Osteoblast (primary cell): ENCODE measurements around the gene CRLF2. TPM values are rescaled to one million over a fixed set of nuclear protein-coding genes. Genes with fewer than 3 reads are reported as not detected.

Source experiments
- DNase-seq: peaks from one replicate; pipeline ENCODE4 v3.0.0; 2011; ENCODE audit warnings: low spot score, mixed read lengths; ENCODE audit not compliant: insufficient read length; ENCODE audit errors: missing footprints
- H2AFZ ChIP-seq: 2 replicates; pipeline ENCODE4 v1.6.0; 2011; ENCODE audit warnings: mild to moderate bottlenecking, low read length
- H3K27ac ChIP-seq: 2 replicates; pipeline ENCODE4 v1.5.1; 2011; ENCODE audit warnings: mild to moderate bottlenecking, low read depth, low read length, moderate library complexity
- H3K27me3 ChIP-seq: 2 replicates; pipeline ENCODE4 v1.6.0; 2012; ENCODE audit warnings: mild to moderate bottlenecking, control low read depth, inconsistent platforms, low read length, moderate library complexity; ENCODE audit not compliant: insufficient read depth
- H3K36me3 ChIP-seq: 2 replicates; pipeline ENCODE4 v1.5.1; 2011; ENCODE audit warnings: mild to moderate bottlenecking, low read length, control low read depth, moderate library complexity; ENCODE audit not compliant: insufficient read depth
- H3K4me1 ChIP-seq: 2 replicates; pipeline ENCODE4 v1.5.1; 2011; ENCODE audit warnings: mild to moderate bottlenecking, low read length, control low read depth, moderate library complexity; ENCODE audit not compliant: insufficient read depth
- H3K4me2 ChIP-seq: 2 replicates; pipeline ENCODE4 v1.6.0; 2011; ENCODE audit warnings: mild to moderate bottlenecking, low read length; ENCODE audit not compliant: insufficient read depth
- H3K4me3 ChIP-seq: fragments of 200-600 bp; sonication (generic); 3 replicates; pipeline ENCODE4 v1.5.1; 2012; ENCODE audit warnings: mild to moderate bottlenecking, low read length, inconsistent platforms; ENCODE audit not compliant: insufficient read depth
- H3K79me2 ChIP-seq: 2 replicates; pipeline ENCODE4 v1.6.0; 2012; ENCODE audit warnings: mild to moderate bottlenecking, low read length, control low read depth, inconsistent platforms; ENCODE audit not compliant: insufficient read depth
- H3K9me3 ChIP-seq: 2 replicates; pipeline ENCODE4 v1.5.1; 2011; ENCODE audit warnings: low read depth, low read length, control low read depth
- H4K20me1 ChIP-seq: 2 replicates; pipeline ENCODE4 v1.6.0; 2012; ENCODE audit warnings: mild to moderate bottlenecking, low read length, control low read depth; ENCODE audit not compliant: insufficient read depth
- CTCF ChIP-seq: IDR thresholded peaks from 2 replicates; pipeline ENCODE4 v1.5.1; 2011; ENCODE audit warnings: mild to moderate bottlenecking, low read depth, low read length, moderate library complexity; ENCODE audit errors: extremely low read depth
- total RNA-seq: library from RNA; depleted of rRNA; stranded (reverse); fragments of >200 nt; gene quantifications from 2 replicates; pipeline ENCODE4 v1.2.3, GENCODE V29; 2012

Gene CRLF2
- total RNA-seq, 1 donor, result 1.1 TPM

GRCh38 chrX:1153940-1154339 is 58.5 kb downstream of the CRLF2 start:
- Histone ChIP-seq H3K4me3 (no peak overlapping the region), H4K20me1 (no peaks in the 10 kb centered on the region), H3K27ac (no peak overlapping the region), H3K36me3 (no peaks in the 10 kb centered on the region), H3K4me2 (no peak overlapping the region), H3K9me3 (no peaks in the 10 kb centered on the region), H3K27me3 (no peaks in the 10 kb centered on the region), H3K79me2 (no peaks in the 10 kb centered on the region), H3K4me1 (no peaks in the 10 kb centered on the region), H2AFZ (no peak overlapping the region)
- no peak for TF ChIP-seq CTCF
- no peak for DNase-seq

- Histone ChIP-seq H2AFZ (no peak overlapping the region), H3K27ac (no peak overlapping the region), H3K4me2 (no peak overlapping the region), H3K4me1 (no peaks in the 10 kb centered on the region), H3K4me3 (no peak overlapping the region), H3K27me3 (no peaks in the 10 kb centered on the region), H3K79me2 (no peaks in the 10 kb centered on the region), H4K20me1 (no peaks in the 10 kb centered on the region), H3K9me3 (no peaks in the 10 kb centered on the region), H3K36me3 (no peaks in the 10 kb centered on the region)
- DNase-seq, result no peak
- no peak for TF ChIP-seq CTCF
These were observed 60.4 kb downstream of the CRLF2 start for GRCh38 chrX:1152090-1152489.

GRCh38 chrX:1151378-1152077 is 60.9 kb downstream of the CRLF2 start:
- Histone ChIP-seq H3K27ac (no peak overlapping the region), H3K27me3 (no peaks in the 10 kb centered on the region), H3K4me2 (no peak overlapping the region), H3K4me3 (no peak overlapping the region), H3K79me2 (no peaks in the 10 kb centered on the region), H2AFZ (no peak overlapping the region), H3K36me3 (no peaks in the 10 kb centered on the region), H3K9me3 (no peaks in the 10 kb centered on the region), H4K20me1 (no peaks in the 10 kb centered on the region), H3K4me1 (no peaks in the 10 kb centered on the region)
- no peak for TF ChIP-seq CTCF
- no peak for DNase-seq

- no peak for TF ChIP-seq CTCF
- DNase-seq, result no peak
- Histone ChIP-seq H3K9me3 (no peaks in the 10 kb centered on the region), H3K27me3 (no peaks in the 10 kb centered on the region), H3K36me3 (no peaks in the 10 kb centered on the region), H3K4me2 (no peak overlapping the region), H2AFZ (no peak overlapping the region), H4K20me1 (no peaks in the 10 kb centered on the region), H3K79me2 (no peaks in the 10 kb centered on the region), H3K4me1 (no peaks in the 10 kb centered on the region), H3K4me3 (no peak overlapping the region), H3K27ac (no peak overlapping the region)
These were observed 61.7 kb downstream of the CRLF2 start for GRCh38 chrX:1150569-1151347.
